ENCODE data around the gene FBXO31.
A peak's percentile ranks its signal among the peaks of the same experiment; 100 is the strongest.

Gene FBXO31

GRCh38 chr16:87324411-87325275 is 58.9 kb downstream of the FBXO31 start:
- DNase-seq: peak; percentile 6

GRCh38 chr16:87323727-87324410 is 59.7 kb downstream of the FBXO31 start:
- no peak for DNase-seq

DNA sequence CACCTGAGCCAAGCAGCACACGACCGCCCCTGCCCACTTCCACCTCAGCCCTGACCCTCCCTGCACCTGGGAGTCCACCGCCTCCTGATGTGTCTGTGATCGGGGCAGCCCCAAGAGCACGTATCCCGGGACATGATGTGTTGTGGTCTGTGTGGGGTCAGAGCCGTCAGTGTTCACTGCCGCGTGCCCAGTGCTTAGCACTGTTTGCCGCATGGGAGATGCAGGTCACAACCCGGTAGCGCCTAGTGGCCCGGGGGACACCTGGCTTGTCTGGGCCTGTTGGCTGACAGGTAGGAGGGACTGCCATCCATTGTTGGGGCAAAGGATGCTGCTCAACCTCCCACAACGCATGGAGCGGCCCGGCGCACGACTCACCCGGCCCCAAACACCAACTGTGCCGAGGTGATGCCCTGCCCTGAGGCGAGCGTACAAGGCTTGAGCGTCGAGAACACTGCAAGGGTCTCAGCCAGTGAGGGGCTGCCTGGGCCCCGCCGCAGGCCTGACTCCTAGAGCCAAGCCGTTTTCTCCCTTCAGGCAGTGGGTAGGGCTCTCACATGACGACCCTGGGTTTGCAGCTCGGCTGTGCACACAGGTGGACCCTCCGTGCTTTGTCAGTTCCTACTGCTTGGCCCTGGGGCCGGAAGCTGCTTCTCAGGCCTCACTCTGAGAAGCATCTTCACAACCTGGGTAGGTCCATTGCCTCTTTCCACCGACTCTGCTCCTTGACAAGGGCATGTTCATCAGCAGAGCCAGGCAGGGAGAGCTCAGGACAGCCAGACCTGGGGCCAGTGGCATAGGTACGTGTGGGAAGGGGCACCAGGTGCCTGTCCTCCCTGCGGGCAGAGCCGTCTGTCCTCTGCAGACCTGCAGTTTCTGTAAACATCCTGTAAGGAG is 60.5 kb downstream of the FBXO31 start:
- no peak for DNase-seq

DNA sequence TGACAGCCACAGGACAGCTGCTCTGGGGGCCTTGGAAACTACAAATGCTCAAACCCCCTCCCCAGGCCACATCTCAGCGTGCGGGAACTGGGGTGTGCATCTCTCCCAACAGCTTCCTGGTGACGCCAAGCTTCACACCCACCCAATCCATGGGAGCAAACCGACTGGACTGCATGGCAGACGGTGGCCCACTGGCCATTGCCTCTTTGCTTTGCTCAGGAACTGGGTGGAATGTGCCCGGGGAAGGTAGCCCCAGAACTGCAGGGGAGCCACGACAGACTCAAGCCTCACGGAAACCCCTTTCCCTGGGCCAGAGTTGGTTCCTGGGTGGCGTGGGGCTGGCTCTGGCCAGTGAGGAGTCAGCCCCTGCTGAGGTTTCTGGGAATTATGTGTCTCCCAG is 61.2 kb downstream of the FBXO31 start:
- DNase-seq: no peak

- no peak for DNase-seq
Measured at GRCh38 chr16:87321336-87322107, 62.1 kb downstream of the FBXO31 start.

DNA sequence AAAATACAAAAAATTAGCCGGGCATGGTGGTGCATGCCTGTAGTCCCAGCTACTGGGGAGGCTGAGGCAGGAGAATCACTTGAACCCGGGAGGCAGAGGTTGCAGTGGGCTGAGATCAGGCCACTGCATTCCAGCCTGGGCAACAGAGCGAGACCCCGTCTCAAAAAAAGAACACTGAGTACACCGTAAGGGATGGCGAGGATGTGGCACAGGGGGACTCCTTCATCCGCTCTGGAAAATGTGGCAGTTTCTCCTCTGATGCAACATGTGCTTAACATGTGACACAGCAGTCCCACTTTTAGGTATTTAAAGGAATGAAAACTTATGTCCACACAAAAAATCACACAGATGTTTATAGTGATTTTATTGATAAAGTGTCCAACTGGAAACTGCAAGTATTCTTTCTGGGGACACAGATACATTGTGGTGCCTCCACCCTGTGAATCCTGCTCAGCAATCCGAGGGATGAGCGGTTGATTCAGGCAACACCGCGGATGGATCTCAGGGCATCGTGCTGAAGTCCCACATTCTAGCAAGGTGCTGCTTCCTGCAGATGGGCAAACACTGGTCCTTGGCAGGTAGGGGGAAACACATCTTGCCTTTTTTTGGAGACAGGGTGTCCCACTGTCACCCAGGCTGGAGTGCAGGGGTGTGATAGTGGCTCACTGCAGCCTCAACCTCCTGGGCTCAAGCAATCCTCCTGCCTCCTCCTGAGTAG is 62.9 kb downstream of the FBXO31 start:
- no peak for DNase-seq

GRCh38 chr16:87319997-87320491 is 63.5 kb downstream of the FBXO31 start:
- no peak for DNase-seq

DNA sequence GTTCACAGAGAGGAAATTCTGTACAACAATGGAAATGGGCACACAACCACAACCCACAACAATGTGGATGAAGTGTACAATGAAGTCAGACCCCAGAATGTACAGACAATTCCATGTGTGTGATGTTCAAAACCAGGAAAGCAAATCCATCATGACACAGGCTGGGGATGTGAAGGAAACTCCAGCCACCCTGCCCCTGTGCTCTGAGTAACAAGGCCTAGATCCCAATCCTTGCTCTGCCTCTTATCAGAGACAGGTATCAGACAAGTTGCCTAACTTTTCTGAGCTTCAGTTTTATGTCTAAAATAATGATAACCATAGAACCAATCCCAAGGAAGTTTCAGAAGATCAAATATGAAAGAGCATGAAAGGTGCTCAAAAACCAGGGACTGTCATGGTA is 64.6 kb downstream of the FBXO31 start:
- no peak for DNase-seq

- DNase-seq: peak; percentile 31
Measured at GRCh38 chr16:87317750-87318644, 65.6 kb downstream of the FBXO31 start.

DNA sequence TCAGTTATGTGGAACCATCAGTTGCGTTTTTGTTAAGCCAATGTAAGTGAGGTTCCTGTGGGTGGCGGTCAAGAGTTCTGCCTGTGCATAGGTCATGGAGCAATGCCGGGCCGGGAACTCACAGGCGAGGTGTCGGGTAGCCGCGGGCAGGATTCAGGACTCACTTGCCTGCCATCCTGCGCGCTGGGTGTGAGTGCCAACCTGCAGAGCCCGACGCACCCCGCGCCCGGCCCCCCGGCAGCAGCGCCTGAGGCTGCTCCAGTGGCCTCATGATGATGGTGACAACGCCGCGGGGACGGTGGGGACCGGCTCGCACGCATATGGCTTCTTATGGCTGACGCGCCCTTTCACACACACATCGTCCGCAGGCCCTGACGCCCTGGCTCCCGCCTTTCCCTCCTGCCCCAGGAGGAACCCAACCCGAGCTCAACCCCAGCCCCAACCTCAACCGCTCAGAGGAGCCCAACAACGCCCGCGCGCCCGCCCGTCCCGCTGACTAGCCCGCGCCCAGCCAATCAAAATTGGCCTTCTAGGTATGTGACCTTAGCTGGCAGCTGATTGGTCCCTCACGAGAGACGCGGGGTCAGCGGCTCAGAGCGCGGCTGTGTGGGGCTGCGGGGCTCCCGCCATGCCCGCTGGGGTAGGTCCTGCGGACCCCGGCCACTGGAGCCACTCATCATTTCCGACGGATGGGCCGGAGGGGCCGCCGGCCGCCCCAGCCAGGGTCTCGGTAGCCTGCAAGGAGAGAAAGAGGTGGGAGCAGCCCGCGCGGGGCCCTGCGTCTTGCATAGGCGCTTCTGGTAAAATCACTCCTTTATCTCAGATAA is 66.4 kb downstream of the FBXO31 start, which contains the start of gene C16orf95:
TSS of gene C16orf95 (minus strand) at position 470 of the 827 bp plus-strand sequence. CDS start at position 320, 150 bp downstream.
- DNase-seq: peak; percentile 90

DNA sequence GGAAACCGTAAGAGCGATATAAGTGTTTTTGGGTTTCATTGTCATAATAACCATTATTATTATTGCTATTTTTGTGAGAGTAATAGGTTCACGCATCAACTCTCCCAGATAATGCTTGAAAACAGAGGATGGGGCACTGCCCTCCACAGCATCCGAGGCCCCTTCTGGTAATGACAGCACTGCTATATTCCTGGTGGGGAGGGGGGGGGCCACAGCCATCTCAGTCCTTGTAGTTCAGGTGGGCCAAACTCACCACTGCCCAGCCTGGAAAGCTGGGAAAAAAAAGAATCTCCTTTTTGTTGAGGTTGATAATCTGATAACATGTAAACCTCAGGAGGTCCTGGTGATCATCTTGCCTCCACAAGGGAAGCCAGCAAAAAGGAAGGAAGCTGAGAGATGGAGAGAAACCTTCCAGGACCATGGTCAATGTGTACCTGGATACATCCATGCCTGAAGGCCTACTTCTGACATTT is 67.1 kb downstream of the FBXO31 start:
- DNase-seq: no peak

DNA sequence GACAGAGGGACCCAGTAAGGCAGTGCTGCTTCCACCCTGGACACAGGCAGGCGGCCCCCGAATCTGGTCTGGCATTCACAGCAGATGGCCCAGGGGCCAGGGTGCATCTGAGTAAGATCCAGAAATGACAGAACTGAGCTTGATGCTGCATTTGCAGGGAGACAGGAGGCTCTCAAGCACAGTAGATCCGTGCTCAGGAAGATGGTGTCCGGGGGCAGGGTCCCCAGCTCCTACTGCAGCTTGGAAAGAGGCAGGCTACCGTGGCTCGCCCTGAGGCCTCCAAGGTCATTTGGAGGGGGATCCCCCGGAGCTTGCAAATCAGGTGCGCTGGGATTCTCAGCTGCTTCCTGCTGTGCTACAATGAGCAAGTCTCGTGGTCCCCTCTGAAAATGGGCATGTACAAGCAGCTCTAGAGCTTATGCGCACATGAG is 68.6 kb downstream of the FBXO31 start:
- no peak for DNase-seq

DNA sequence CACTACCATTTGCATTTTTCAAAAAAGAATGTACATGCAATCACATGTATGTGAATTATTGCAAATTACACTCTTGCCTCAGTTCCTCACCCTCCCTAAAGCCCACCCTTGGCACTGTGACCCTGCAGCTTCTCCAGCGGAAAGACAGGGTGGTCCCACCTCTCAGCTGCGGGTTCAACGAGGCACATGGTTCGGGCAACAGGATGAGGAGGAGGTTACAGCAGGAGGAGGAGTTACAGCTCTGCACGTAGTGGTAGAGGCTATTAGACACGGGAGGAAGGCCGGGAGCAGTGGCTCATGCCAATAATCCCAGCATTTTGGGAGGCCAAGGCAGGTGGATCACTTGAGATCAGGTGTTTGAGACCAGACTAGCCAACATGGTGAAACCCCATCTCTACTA is 71.6 kb downstream of the FBXO31 start:
- no peak for DNase-seq

- DNase-seq: no peak
Measured at GRCh38 chr16:87311387-87311786, 72.2 kb downstream of the FBXO31 start.

- DNase-seq: no peak
Measured at GRCh38 chr16:87310610-87311009, 73.0 kb downstream of the FBXO31 start.

DNA sequence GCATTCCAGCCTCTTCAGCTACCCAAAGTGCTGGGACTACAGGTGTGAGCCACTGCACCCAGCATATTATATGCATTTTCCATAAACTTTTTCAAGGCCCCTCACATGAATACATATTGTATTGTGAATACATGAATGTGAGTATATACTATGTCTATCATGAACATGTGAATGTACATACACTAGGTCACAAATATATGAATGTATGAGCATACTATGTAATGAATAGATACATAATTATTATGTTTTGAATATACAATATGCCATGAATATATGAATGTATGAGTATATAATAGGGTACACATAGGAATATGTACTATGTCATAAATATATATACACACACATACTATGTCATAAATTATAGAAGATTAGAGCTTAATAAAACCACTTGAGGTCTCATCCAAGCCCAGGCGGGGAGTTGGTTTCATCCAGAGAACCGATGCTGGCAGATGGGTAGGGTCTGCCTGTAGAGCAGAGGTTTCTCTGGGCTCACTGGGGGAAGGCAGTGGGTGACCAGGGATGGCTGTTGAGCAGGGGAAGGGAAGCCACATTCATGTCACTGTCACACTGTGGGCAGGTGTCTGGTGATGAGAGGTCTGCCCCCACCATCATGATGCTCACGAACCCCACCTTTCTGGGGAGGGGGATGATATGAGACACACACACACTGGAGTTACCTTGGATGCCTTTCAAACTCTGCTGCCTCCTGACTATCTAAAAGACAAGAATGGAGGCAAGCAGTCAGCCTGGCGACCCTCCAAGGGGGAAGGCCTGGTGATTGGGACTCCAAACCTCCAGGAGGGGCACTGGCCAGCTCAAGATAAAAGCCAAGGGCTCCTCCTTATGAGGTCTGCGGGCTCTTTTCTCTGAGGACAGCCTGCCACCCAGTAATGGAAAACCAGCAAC is 73.7 kb downstream of the FBXO31 start:
- DNase-seq: no peak

- DNase-seq: no peak
Measured at GRCh38 chr16:87308826-87309225, 74.8 kb downstream of the FBXO31 start.

GRCh38 chr16:87306516-87306915 is 77.1 kb downstream of the FBXO31 start:
- DNase-seq: no peak
